ENCODE data around the gene FAT2.

The FAT2 gene

DNA sequence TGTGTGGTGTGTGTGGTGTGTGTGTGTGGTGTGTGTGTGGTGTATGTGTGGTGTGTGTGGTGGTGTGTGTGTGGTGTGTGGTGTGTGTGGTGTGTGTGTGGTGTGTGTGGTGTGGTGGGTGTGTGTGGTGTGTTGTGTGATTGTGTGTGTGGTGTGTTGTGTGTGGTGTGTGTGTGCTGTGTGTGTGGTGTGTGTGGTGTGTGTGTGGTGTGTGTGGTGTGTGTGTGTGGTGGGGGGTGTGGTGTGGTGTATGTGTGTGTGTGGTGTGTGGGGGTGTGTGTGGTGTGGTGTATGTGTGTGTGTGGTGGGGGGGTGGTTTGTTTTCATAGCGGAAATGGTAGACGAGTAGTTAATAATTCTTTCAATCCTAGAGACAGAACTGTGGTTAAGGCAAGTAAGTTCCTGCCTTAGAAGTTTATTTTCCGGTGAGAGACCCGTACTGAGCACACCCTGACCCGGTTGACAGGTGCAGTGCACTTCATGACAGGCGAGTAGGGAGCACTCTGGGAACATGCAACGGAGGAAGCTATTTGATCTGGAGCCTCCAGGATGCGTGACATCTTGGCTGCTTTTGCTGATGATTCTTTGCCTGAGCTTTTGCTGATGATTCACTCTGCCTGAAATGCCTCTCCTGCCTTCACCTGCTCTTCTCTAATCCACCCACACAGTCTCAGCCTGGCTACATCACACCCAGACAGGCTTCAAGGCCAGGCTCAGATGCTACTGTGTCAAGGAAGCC, 21.7 kb upstream of the FAT2 start:
- TF ChIP-seq, protein P1, sequence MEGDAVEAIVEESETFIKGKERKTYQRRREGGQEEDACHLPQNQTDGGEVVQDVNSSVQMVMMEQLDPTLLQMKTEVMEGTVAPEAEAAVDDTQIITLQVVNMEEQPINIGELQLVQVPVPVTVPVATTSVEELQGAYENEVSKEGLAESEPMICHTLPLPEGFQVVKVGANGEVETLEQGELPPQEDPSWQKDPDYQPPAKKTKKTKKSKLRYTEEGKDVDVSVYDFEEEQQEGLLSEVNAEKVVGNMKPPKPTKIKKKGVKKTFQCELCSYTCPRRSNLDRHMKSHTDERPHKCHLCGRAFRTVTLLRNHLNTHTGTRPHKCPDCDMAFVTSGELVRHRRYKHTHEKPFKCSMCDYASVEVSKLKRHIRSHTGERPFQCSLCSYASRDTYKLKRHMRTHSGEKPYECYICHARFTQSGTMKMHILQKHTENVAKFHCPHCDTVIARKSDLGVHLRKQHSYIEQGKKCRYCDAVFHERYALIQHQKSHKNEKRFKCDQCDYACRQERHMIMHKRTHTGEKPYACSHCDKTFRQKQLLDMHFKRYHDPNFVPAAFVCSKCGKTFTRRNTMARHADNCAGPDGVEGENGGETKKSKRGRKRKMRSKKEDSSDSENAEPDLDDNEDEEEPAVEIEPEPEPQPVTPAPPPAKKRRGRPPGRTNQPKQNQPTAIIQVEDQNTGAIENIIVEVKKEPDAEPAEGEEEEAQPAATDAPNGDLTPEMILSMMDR (IDR thresholded peaks at IDR 0.05; ENCODE audit: borderline replicate concordance, insufficient read depth, low read depth, low read length), result no peak

DNA sequence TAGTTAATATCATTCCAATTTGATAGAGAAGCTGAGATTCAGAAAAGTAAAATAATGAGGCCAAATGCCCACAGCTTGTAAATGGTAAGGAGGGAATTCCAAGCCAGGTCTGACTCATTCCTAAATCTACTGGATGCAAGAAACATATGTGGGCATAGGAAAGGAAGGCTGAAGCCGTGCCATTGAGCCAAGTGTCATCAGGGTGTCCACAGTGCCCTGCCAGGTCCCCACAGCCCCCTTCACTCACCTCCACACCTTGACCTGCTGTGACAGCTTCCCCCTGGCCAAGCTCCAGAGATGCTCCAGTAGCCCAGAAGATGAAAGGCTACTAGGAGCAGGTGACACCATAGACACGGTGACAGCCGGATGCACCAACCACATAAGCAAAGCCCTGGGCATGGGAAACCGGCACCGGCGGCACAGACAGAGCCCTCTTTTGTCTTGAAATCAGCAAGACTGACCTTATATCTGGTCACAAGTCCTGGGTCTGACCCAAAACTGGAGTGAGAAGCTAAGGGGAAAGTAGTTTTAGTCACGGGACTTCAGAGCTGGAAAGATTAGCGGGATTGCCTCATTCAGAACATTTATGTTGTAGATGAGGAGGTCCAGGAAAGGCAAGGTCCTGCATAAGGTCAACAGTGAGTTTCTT, 20.1 kb upstream of the FAT2 start:
- TF ChIP-seq, protein P1 (IDR thresholded peaks at IDR 0.05; ENCODE audit: borderline replicate concordance, insufficient read depth, low read depth, low read length), result no peak
- H3K4me3 ChIP-seq (ENCODE audit: low read depth, low read length), result no peak overlapping the region

More for the DNA sequence above, 21.7 kb upstream of the FAT2 start:
- no peak overlapping the region for H3K4me3 ChIP-seq (ENCODE audit: low read depth, low read length)

DNA sequence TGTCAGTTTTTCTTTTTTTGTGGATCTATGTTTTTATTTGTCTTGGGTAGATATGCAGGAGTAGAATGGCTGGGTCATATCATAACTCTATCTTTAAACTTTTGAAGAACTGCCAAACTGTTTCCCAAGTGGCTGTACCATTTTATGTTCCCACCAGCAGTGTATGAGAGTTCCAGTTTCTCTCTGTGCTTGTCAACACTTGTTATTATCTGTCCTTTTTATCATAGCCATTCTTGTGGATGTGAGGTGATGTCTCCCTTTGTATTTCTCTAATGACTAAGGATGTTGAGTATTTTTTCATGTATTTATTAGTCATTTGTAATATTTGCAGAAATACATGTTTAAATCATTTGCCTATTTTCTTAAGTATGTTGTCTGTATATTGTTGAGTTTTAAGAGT, 17.4 kb upstream of the FAT2 start:
- H3K4me3 ChIP-seq (ENCODE audit: low read depth, low read length), result no peak overlapping the region
- TF ChIP-seq, protein P1 (IDR thresholded peaks at IDR 0.05; ENCODE audit: borderline replicate concordance, insufficient read depth, low read depth, low read length), result no peak

DNA sequence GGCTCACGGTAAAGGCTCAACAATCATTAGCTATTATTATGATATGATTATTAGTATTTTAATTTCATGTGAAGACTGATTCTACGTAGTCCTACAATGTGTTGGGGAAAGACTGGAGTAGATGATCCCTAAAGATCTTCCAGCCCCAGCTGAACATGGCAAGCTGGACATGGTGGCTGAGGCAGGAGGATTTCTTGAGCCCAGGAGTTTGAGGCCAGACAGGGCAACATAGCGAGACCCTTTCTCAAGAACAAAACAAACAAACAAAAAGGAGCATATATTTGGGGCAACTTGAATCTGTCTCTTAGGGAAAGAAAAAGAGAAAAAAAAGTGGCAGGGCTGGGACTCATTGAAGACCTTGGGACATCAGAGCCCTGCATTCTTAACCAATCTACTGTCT, 16.2 kb upstream of the FAT2 start:
- TF ChIP-seq, protein P1 (IDR thresholded peaks at IDR 0.05; ENCODE audit: borderline replicate concordance, insufficient read depth, low read depth, low read length), result no peak
- H3K4me3 ChIP-seq (ENCODE audit: low read depth, low read length), result no peak overlapping the region

DNA sequence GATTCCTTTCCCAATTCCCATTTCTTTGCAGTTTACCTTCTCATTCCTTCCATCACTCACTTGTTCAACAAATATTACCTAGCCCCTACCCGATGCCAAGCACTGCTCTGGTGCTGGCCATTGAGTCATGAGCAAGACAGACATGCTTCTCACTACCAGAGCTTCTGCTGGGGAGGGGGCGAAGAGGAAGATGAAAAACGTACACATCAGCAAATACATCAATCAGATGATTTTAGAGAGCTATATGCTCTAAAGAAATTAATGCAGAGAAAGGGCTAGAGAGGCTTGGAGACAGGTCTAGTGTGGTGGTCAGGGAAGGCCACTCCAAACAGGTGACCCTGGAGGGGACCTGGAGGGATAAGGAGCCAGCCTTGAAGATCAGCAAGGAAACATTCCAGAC, 14.4 kb upstream of the FAT2 start:
- TF ChIP-seq, protein P1 (IDR thresholded peaks at IDR 0.05; ENCODE audit: borderline replicate concordance, insufficient read depth, low read depth, low read length), result no peak
- H3K4me3 ChIP-seq (ENCODE audit: low read depth, low read length), result no peak overlapping the region

DNA sequence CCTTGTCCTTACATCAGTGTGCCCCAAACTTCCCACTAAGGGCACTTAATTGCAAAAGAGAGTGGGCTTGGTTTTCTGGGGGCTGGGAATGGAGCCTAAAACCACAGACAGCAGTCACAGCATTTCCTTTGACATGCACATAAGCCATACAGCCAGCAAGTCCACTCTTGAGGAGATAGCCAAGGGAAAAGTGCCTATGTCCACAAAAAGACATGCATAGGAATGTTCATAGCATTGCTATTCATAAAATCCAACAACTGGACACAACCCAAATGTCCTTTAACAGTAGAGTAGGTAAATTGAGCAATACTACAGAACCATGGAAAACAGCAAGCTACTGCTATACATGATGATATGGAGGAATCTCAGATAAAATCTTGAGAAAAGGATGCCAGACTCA, 11.7 kb upstream of the FAT2 start:
- TF ChIP-seq, protein P1 (IDR thresholded peaks at IDR 0.05; ENCODE audit: borderline replicate concordance, insufficient read depth, low read depth, low read length), result no peak
- H3K4me3 ChIP-seq (ENCODE audit: low read depth, low read length), result no peak overlapping the region

DNA sequence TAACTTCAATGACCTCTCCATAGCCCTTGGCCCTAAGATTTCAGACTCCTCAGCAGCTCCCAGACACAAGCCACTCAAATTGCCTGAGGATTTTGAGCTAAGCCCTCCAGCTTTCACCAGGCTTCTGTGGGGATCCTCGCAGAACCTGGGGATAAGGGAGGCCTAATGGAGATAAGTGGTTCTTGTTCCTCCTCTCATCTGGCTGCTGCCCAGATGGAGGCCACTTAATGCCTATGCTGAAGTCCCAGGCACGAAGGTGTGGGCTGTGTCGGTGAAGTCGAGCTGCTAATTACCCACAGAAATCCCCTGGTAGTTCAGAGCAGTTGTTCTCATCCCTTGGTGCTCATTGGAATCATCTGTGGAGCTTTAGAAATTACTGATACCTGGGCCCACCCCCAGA, 10.3 kb upstream of the FAT2 start:
- H3K4me3 ChIP-seq (ENCODE audit: low read depth, low read length), result no peak overlapping the region
- TF ChIP-seq, protein P1 (IDR thresholded peaks at IDR 0.05; ENCODE audit: borderline replicate concordance, insufficient read depth, low read depth, low read length), result no peak

All from GM12875 (cell line).